Cardiac muscle cell (in vitro differentiated cells and primary cell): ENCODE data around the gene MARCHF4. TPM values are rescaled to one million over a fixed set of nuclear protein-coding genes. Genes with fewer than 3 reads are reported as not detected.

Experiments
- DNase-seq, 2 donors: peaks; one replicate each; pipeline versions ENCODE4 v3.0.0 to v3.0.0-alpha.2; 2010 to 2017; ENCODE audit warnings: low read depth in 1 of 2, low spot score in 1 of 2
- H3K27ac ChIP-seq: fragments of 200-600 bp; sonication (generic); 2 replicates; pipeline ENCODE4 v1.5.1; 2016
- H3K27me3 ChIP-seq: fragments of 200-600 bp; sonication (generic); 2 replicates; pipeline ENCODE4 v1.6.0; 2016; ENCODE audit warnings: control low read depth
- H3K36me3 ChIP-seq: fragments of 200-600 bp; sonication (generic); 2 replicates; pipeline ENCODE4 v1.5.1; 2016; ENCODE audit warnings: control low read depth
- H3K4me1 ChIP-seq: fragments of 200-600 bp; sonication (generic); 2 replicates; pipeline ENCODE4 v1.8.1; 2017; ENCODE audit warnings: low read depth, mild to moderate bottlenecking, mixed run types
- H3K4me3 ChIP-seq: fragments of 200-600 bp; sonication (generic); 2 replicates; pipeline ENCODE4 v1.5.1; 2016; ENCODE audit warnings: mild to moderate bottlenecking
- H3K9me3 ChIP-seq: fragments of 200-600 bp; sonication (generic); 2 replicates; pipeline ENCODE4 v1.5.1; 2017; ENCODE audit warnings: low read depth, mild to moderate bottlenecking, control low read depth
- polyA plus RNA-seq: library from polyadenylated mRNA; unstranded; fragments of >200 nt; fragmentation: Nextera tagmentation; extraction: Ambion mirVana; gene quantifications from 2 replicates; pipeline ENCODE4 v1.2.1, GENCODE V29; 2016
- total RNA-seq: library from RNA; depleted of rRNA; stranded (reverse); fragments of >200 nt; gene quantifications from 2 replicates; pipeline ENCODE4 v1.2.3, GENCODE V29; 2016
- TF ChIP-seq, protein P1 (sequence below): IDR thresholded peaks from 2 replicates; pipeline ENCODE4 v1.5.1; 2012; ENCODE audit warnings: low read depth, mild to moderate bottlenecking, low read length

MARCHF4 gene, protein sequence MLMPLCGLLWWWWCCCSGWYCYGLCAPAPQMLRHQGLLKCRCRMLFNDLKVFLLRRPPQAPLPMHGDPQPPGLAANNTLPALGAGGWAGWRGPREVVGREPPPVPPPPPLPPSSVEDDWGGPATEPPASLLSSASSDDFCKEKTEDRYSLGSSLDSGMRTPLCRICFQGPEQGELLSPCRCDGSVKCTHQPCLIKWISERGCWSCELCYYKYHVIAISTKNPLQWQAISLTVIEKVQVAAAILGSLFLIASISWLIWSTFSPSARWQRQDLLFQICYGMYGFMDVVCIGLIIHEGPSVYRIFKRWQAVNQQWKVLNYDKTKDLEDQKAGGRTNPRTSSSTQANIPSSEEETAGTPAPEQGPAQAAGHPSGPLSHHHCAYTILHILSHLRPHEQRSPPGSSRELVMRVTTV
- total RNA-seq (not detected in 2 replicates), polyA plus RNA-seq (not detected in 2 replicates)

DNA sequence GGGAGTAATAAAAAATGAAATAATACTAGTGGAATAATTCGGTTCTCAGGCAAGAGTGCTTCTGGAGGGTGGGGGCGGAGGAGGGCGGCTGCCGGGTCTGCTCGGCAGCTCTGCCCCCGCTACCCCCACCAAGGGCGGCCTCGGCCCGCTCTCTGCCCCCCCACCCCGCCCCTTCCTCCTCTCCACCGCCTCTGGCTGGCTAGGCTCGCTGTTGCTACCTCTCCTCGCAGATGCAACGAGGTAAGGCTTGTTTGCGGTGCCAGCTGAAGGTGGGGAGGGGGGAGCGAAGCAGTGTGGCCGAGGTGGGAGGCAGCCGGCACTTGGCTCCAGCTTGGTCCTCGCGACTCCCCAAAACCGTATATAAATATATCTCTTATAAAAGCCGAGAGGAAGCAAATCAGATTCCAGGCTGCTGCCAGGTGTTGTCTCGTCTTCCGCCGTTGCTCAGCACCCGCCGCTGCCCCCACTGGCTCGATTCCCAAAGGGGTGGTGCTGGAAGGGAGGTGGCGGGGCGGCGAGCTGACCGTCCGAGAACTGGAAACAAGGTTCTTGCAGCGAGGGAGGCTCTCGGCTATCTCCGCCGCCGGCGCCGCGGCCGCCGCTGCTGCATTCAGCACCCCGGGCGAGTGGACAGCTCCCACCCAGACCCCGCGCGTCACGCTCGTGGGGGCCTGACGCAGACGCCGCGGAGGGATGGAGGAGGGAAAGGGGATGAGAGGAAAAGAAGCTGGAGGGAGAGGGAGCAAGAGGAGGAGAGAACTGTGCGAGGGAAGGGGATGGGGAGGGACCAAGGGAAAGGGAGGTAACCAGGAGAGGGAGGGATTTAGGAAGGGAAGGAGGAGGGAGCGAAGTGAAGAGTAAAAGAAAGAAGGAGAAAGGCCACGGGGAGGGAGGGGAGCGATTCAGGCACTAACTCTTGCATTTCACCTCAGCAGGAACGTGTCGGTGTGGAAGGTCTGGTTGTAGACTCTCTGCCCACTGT is at the start of gene MARCHF4:
TSS of gene MARCHF4 (minus strand) at position 763 of the 982 bp plus-strand sequence. CDS start 2,223 bp downstream, outside the sequence.
- Histone ChIP-seq H3K4me3 (peak within 1 kb of the TSS; percentile 24), H3K27me3 (peaks cover 68% of the 10 kb centered on the region), H3K4me1 (peaks cover 4% of the 10 kb centered on the region), H3K9me3 (no peaks in the 10 kb centered on the region), H3K36me3 (no peaks in the 10 kb centered on the region), H3K27ac (no peak within 1 kb of the TSS)
- TF ChIP-seq, protein P1, sequence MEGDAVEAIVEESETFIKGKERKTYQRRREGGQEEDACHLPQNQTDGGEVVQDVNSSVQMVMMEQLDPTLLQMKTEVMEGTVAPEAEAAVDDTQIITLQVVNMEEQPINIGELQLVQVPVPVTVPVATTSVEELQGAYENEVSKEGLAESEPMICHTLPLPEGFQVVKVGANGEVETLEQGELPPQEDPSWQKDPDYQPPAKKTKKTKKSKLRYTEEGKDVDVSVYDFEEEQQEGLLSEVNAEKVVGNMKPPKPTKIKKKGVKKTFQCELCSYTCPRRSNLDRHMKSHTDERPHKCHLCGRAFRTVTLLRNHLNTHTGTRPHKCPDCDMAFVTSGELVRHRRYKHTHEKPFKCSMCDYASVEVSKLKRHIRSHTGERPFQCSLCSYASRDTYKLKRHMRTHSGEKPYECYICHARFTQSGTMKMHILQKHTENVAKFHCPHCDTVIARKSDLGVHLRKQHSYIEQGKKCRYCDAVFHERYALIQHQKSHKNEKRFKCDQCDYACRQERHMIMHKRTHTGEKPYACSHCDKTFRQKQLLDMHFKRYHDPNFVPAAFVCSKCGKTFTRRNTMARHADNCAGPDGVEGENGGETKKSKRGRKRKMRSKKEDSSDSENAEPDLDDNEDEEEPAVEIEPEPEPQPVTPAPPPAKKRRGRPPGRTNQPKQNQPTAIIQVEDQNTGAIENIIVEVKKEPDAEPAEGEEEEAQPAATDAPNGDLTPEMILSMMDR, result no peak
- DNase-seq, result peak; percentile 89 to 91

DNA sequence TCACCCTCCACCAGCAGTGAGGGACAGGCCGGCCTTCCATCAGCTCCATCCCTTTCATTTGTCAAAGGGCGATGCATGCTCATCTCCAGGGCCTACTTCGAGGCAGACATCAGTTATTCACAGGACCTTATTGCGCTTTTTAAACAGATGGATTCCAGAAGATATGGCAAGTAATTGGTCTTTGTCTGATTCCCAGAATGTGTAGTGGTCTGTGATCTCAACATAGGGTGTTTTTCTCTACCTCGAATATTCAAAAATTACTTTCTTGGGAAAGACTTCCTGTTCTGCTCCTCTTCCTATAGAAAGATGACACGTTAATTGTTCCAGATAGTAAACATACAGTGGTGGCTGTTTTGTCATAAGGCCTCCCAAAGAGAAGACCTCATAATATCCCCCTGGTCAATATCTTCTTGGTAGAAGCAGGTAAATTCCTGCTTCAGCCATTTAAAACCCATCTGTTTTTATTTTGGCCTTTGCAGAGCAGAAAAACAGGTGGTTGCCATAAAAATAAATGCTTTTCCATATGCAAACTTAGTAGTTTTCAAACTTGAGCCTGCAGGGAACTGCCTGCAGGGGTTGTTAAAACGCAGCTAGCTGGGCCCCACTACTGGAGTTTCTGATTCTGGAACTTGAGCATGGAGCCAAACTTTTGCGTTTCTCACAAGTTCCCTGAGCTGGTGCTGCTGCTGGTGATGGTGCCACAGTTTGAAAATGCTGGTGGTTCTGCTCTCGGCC is 48.3 kb upstream of the MARCHF4 start:
- TF ChIP-seq, protein P1, result no peak
- Histone ChIP-seq H3K4me1 (no peaks in the 10 kb centered on the region), H3K27me3 (no peaks in the 10 kb centered on the region), H3K36me3 (peaks cover 42% of the 10 kb centered on the region), H3K27ac (no peak overlapping the region), H3K4me3 (no peak overlapping the region), H3K9me3 (no peaks in the 10 kb centered on the region)
- DNase-seq, result no peak

DNA sequence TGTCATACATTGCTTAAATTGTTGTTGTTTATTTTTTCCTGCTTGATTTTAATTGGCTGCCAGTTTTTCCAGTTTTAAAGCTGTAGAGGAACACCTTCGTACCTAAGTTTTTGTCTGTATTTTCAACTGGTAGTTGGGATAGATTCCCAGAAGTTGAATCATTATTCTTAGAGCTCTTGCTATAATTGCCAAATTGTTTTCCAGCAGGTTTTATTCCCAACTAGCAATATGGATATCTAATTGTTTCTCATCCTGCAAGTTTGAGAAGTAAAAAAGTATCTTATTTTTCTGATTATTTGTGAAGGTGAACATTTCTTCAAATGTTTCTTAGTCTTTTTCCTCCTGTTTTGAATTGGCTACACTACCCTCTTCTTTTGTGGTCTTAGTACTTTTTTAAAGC is 46.7 kb upstream of the MARCHF4 start:
- Histone ChIP-seq H3K27me3 (no peaks in the 10 kb centered on the region), H3K9me3 (no peaks in the 10 kb centered on the region), H3K4me1 (no peaks in the 10 kb centered on the region), H3K36me3 (peaks cover 32% of the 10 kb centered on the region), H3K4me3 (no peak overlapping the region), H3K27ac (no peak overlapping the region)
- TF ChIP-seq, protein P1, result no peak
- no peak for DNase-seq

DNA sequence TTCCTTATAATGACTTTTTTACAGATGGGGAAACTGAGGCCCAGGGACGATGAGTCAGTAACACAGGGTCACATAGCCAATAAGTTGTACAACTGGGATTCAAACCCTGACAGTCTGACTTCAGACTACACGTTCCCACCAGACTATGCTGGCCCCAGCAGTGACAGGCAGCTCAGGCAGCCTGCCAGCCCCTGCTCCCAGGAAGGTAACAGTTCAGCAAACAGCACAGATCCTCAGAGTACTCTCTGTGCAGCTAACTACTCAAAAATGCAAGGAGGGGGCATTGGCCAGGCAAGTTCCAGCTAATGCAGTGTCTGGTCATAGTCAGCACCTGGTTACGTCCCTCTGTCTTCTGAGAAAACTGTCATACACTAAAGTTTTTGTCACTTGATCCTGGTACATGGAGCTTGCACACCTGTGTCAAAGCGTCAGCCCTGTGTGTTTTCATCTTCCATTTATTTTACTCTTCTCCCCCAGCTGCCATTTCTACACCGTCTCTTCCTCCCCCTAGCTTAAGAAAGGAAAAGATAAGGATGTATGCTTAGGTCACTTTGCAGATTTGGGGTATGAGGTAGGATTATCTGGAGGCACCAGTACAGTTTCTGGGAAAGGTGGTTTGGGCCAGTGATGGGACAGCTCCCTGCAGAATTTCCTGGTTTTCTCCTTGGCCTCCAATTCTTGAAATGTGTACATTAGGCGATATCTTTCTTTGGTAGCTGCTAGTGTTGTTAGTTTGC is 44.5 kb upstream of the MARCHF4 start:
- TF ChIP-seq, protein P1, result no peak
- H3K4me3 ChIP-seq, result no peak overlapping the region
- H3K36me3 ChIP-seq, result peaks cover 19% of the 10 kb centered on the region

More for the DNA sequence above, 44.5 kb upstream of the MARCHF4 start:
- H3K4me1 ChIP-seq, result no peaks in the 10 kb centered on the region
- DNase-seq, result no peak
- no peak overlapping the region for H3K27ac ChIP-seq
- H3K27me3 ChIP-seq, result no peaks in the 10 kb centered on the region
- H3K9me3 ChIP-seq, result no peaks in the 10 kb centered on the region
